Activated CD8-positive, alpha-beta memory T cell treated with anti-CD3 and anti-CD28 coated beads, Interleukin-2, amount 10 ng/mL, durations not matched to agents 7 days and 5 days (primary cell): ENCODE results near the gene PLEKHA4. TPM values are rescaled to one million over a fixed set of nuclear protein-coding genes. Genes with fewer than 3 reads are reported as not detected.
"Not testable (repeated sequence)": the region's sequence is repeated elsewhere in the genome, so short reads cannot be mapped to it uniquely, and the experiment has no call there.

ENCODE experiments used
- ATAC-seq: fragments of 150-1000 bp; cut with Tn5 transposase; one replicate; pipeline ENCODE4 v1.10.0; 2021; ENCODE audit warnings: moderate library complexity
- CTCF ChIA-PET: fragments of 350-600 bp; sonication (Branson Sonifier 250); formaldehyde crosslinking; loops from one replicate; lab custom pipeline; 2021; ENCODE audit warnings: antibody characterized with exemption; lab: Charles Lee
- DNase-seq: peaks from one replicate; pipeline ENCODE4 v3.0.0-alpha.2; 2020
- H3K27ac Mint-ChIP-seq: one replicate; pipeline ENCODE4 v1.8.0; 2021; ENCODE audit warnings: mild to moderate bottlenecking, mixed read lengths
- H3K27me3 Mint-ChIP-seq: one replicate; pipeline ENCODE4 v1.8.0; 2021; ENCODE audit warnings: mixed read lengths
- H3K36me3 Mint-ChIP-seq: one replicate; pipeline ENCODE4 v1.8.0; 2021; ENCODE audit warnings: mild to moderate bottlenecking, mixed read lengths
- H3K4me1 Mint-ChIP-seq: one replicate; pipeline ENCODE4 v1.8.0; 2021; ENCODE audit warnings: mixed read lengths
- H3K4me3 Mint-ChIP-seq: one replicate; pipeline ENCODE4 v1.8.0; 2021; ENCODE audit warnings: mild to moderate bottlenecking, moderate library complexity, mixed read lengths
- H3K9me3 Mint-ChIP-seq: one replicate; pipeline ENCODE4 v1.8.0; 2022; ENCODE audit warnings: low read depth, mixed read lengths
- total RNA-seq, 2 experiments: library from RNA; stranded (reverse); gene quantifications; one replicate each; pipeline ENCODE4 v1.2.3, GENCODE V29; 2021

The PLEKHA4 gene
- total RNA-seq, 2 experiments from 2014 or later, result 2.2 to 5.6 TPM

- peak overlapping the region; percentile 82 for H3K27ac Mint-ChIP-seq
- no peak for ATAC-seq
- CTCF ChIA-PET, result interaction anchor here (0.5 to 7.4 kb wide), 41 partner anchors 7 to 1312 kb away, joined by 3 to 106 read pairs (median 5); partner anchors contain the start of genes BAX, BCAT2, CA11 and CGB2
- no peaks in the 10 kb centered on the region for H3K27me3 Mint-ChIP-seq
- H3K4me1 Mint-ChIP-seq, result peaks cover 13% of the 10 kb centered on the region
- H3K9me3 Mint-ChIP-seq, result no peaks in the 10 kb centered on the region
- no peaks in the 10 kb centered on the region for H3K36me3 Mint-ChIP-seq
- peak overlapping the region; percentile 82 for H3K4me3 Mint-ChIP-seq
- DNase-seq, result no peak
Observed at GRCh38 chr19:48795685-48796070, 72.7 kb downstream of the PLEKHA4 start.

GRCh38 chr19:48795055-48795684 is 73.2 kb downstream of the PLEKHA4 start:
- CTCF ChIA-PET, result interaction anchor here (0.5 to 7.4 kb wide), 41 partner anchors 8 to 1312 kb away, joined by 3 to 106 read pairs (median 5); partner anchors contain the start of genes BAX, BCAT2, CA11 and CGB2
- H3K9me3 Mint-ChIP-seq, result no peaks in the 10 kb centered on the region
- peaks cover 11% of the 10 kb centered on the region for H3K4me1 Mint-ChIP-seq
- H3K4me3 Mint-ChIP-seq, result peak overlapping the region; percentile 82
- peak overlapping the region; percentile 82 for H3K27ac Mint-ChIP-seq
- ATAC-seq, result peak; percentile 99
- no peaks in the 10 kb centered on the region for H3K27me3 Mint-ChIP-seq
- no peaks in the 10 kb centered on the region for H3K36me3 Mint-ChIP-seq
- DNase-seq, result peak; percentile 92

GRCh38 chr19:48794291-48794690 is 74.1 kb downstream of the PLEKHA4 start:
- no peak for DNase-seq
- peak overlapping the region; percentile 82 for H3K4me3 Mint-ChIP-seq
- no peaks in the 10 kb centered on the region for H3K36me3 Mint-ChIP-seq
- no peak for ATAC-seq
- no peaks in the 10 kb centered on the region for H3K9me3 Mint-ChIP-seq
- no peak overlapping the region for H3K27ac Mint-ChIP-seq
- peaks cover 9% of the 10 kb centered on the region for H3K4me1 Mint-ChIP-seq
- CTCF ChIA-PET, result interaction anchor here (0.7 to 7.4 kb wide), 13 partner anchors 8 to 177 kb away, joined by 3 to 106 read pairs (median 6); partner anchors contain the start of genes BCAT2, CA11 and HSD17B14
- no peaks in the 10 kb centered on the region for H3K27me3 Mint-ChIP-seq

- H3K4me3 Mint-ChIP-seq, result no peak overlapping the region
- peaks cover 4% of the 10 kb centered on the region for H3K4me1 Mint-ChIP-seq
- no peaks in the 10 kb centered on the region for H3K36me3 Mint-ChIP-seq
- no peak for ATAC-seq
- CTCF ChIA-PET, result interaction anchor here (3.3 to 7.4 kb wide), 4 partner anchors 17 to 178 kb away, joined by 28 to 106 read pairs (median 78); partner anchors contain the start of genes BCAT2 and HSD17B14
- H3K27me3 Mint-ChIP-seq, result no peaks in the 10 kb centered on the region
- no peak overlapping the region for H3K27ac Mint-ChIP-seq
- DNase-seq, result no peak
- no peaks in the 10 kb centered on the region for H3K9me3 Mint-ChIP-seq
Observed at GRCh38 chr19:48793271-48793670, 75.1 kb downstream of the PLEKHA4 start.

- H3K4me1 Mint-ChIP-seq, H3K4me3 Mint-ChIP-seq, ATAC-seq, H3K9me3 Mint-ChIP-seq, H3K27ac Mint-ChIP-seq, H3K36me3 Mint-ChIP-seq, DNase-seq: not testable (repeated sequence)
- H3K27me3 Mint-ChIP-seq, result peaks cover 18% of the 10 kb centered on the region
- CTCF ChIA-PET, result interaction anchor here (0.6 to 9.9 kb wide), 29 partner anchors 9 to 438 kb away, joined by 3 to 124 read pairs (median 4); partner anchors contain the start of genes BCAT2, CA11, HSD17B14 and IZUMO1
Observed at GRCh38 chr19:48787331-48787730, 81.1 kb downstream of the PLEKHA4 start.

Other genes with a start within 250 kb of the PLEKHA4 start
- gene RPL18, start 249.4 kb downstream of the PLEKHA4 start, total RNA-seq, result 1,000 to 10,000 TPM; 1,413 to 1,465 TPM
- gene SPHK2, start 249.1 kb downstream of the PLEKHA4 start, total RNA-seq, result 10 to 100 TPM; 37.3 to 43.4 TPM
- gene DBP, start 231.2 kb downstream of the PLEKHA4 start, total RNA-seq, result 10 to 100 TPM; 11.3 to 18.0 TPM
- 1 to 10 TPM; 6.0 to 7.2 TPM for gene CA11, start 222.4 kb downstream of the PLEKHA4 start, total RNA-seq
- under 1 TPM; 0.64 to 0.87 TPM for gene NTN5, start 195.6 kb downstream of the PLEKHA4 start, total RNA-seq
- not detected for gene FUT2, start 172.6 kb downstream of the PLEKHA4 start, total RNA-seq
- gene MAMSTR, start 148.9 kb downstream of the PLEKHA4 start, total RNA-seq, result 1 to 10 TPM; 1.0 to 1.1 TPM
- not detected for gene RASIP1, start 128.0 kb downstream of the PLEKHA4 start, total RNA-seq
- not detected for gene IZUMO1, start 121.7 kb downstream of the PLEKHA4 start, total RNA-seq
- under 1 TPM; 0.06 to 0.09 TPM for gene FUT1, start 116.0 kb downstream of the PLEKHA4 start, total RNA-seq
- gene FGF21, start 113.1 kb downstream of the PLEKHA4 start, total RNA-seq, result not detected
- 10 to 100 TPM; 46.7 to 54.6 TPM for gene BCAT2, start 57.6 kb downstream of the PLEKHA4 start, total RNA-seq
- gene HSD17B14, start 32.1 kb downstream of the PLEKHA4 start, total RNA-seq, result under 1 TPM; 0.38 to 0.59 TPM
- 10 to 100 TPM; 32.1 to 89.7 TPM for gene PPP1R15A, start 3.8 kb upstream of the PLEKHA4 start, total RNA-seq
- gene TULP2, start 30.1 kb upstream of the PLEKHA4 start, total RNA-seq, result under 1 TPM in 1 of 2 experiments, not detected in 1; 0.47 TPM
- 100 to 1,000 TPM; 185 to 226 TPM for gene NUCB1, start 31.7 kb upstream of the PLEKHA4 start, total RNA-seq
- 1 to 10 TPM in 1 of 2 experiments, under 1 TPM in 1; 0.96 to 1.1 TPM for gene DHDH, start 65.1 kb upstream of the PLEKHA4 start, total RNA-seq
- gene BAX, start 86.3 kb upstream of the PLEKHA4 start, total RNA-seq, result 100 to 1,000 TPM; 359 to 377 TPM
- 1,000 to 10,000 TPM; 1,380 to 1,403 TPM for gene FTL, start 96.7 kb upstream of the PLEKHA4 start, total RNA-seq
- 10 to 100 TPM; 44.0 to 65.5 TPM for gene GYS1, start 124.7 kb upstream of the PLEKHA4 start, total RNA-seq
- gene RUVBL2, start 125.3 kb upstream of the PLEKHA4 start, total RNA-seq, result 100 to 1,000 TPM; 124 to 125 TPM
- not detected for gene LHB, start 148.5 kb upstream of the PLEKHA4 start, total RNA-seq
- not detected for gene CGB3, start 155.7 kb upstream of the PLEKHA4 start, total RNA-seq
- gene CGB2, start 163.3 kb upstream of the PLEKHA4 start, total RNA-seq, result not detected
- not detected for gene CGB1, start 168.3 kb upstream of the PLEKHA4 start, total RNA-seq
- not detected for gene CGB5, start 175.2 kb upstream of the PLEKHA4 start, total RNA-seq
- gene CGB8, start 180.5 kb upstream of the PLEKHA4 start, total RNA-seq, result not detected
- not detected for gene CGB7, start 189.1 kb upstream of the PLEKHA4 start, total RNA-seq
- gene NTF4, start 196.2 kb upstream of the PLEKHA4 start, total RNA-seq, result not detected
- not detected for gene KCNA7, start 204.1 kb upstream of the PLEKHA4 start, total RNA-seq
- 100 to 1,000 TPM; 222 to 224 TPM for gene SNRNP70, start 216.8 kb upstream of the PLEKHA4 start, total RNA-seq
- gene LIN7B, start 245.8 kb upstream of the PLEKHA4 start, total RNA-seq, result 1 to 10 TPM; 3.3 to 5.7 TPM